Vagina (tissue), 2 donors: Measurements from ENCODE around the gene HRH1. TPM values are rescaled to one million over a fixed set of nuclear protein-coding genes. Genes with fewer than 3 reads are reported as not detected.

ENCODE experiments used
- DNase-seq, 2 donors: peaks; one replicate each; pipeline ENCODE4 v3.0.0-alpha.2; 2017; ENCODE audit errors: extremely low spot score in 2 of 2
- H3K27ac ChIP-seq: fragments of 200-600 bp; sonication (generic); one replicate; pipeline ENCODE4 v1.5.1; 2019
- H3K27me3 ChIP-seq: fragments of 200-600 bp; sonication (generic); one replicate; pipeline ENCODE4 v1.5.1; 2019
- H3K36me3 ChIP-seq, 2 donors: fragments of 200-600 bp; sonication (generic); one replicate each; pipeline ENCODE4 v1.5.1; 2017 to 2019
- H3K4me1 ChIP-seq: fragments of 200-600 bp; sonication (generic); one replicate; pipeline ENCODE4 v1.5.1; 2019
- H3K4me3 ChIP-seq, 2 donors: fragments of 200-600 bp; sonication (generic); 1 replicate in 1 of 2; 2 replicates in 1 of 2; pipeline ENCODE4 v1.5.1; 2016 to 2019
- H3K9me3 ChIP-seq: fragments of 200-600 bp; sonication (generic); one replicate; pipeline ENCODE4 v1.5.1; 2019
- CTCF ChIP-seq, 3 experiments: fragments of 450-650 bp in 2 of 3; fragments of 200-600 bp in 1 of 3; sonication (generic) in 1 of 3; IDR thresholded peaks; one replicate each; pipeline ENCODE4 v1.5.1; 2017 to 2019; ENCODE audit warnings: antibody characterized with exemption in 3 of 3, mild to moderate bottlenecking in 2 of 3, moderate library complexity in 2 of 3
- POLR2A ChIP-seq, 2 donors: fragments of 450-650 bp; IDR thresholded peaks; one replicate each; pipeline ENCODE4 v1.6.1; 2017; ENCODE audit warnings: antibody characterized with exemption in 2 of 2, mild to moderate bottlenecking in 2 of 2, moderate library complexity in 2 of 2
- POLR2AphosphoS5 ChIP-seq, 2 donors: sonication (generic); formaldehyde crosslinking; IDR thresholded peaks; one replicate each; pipeline ENCODE4 v1.9.0; 2017; ENCODE audit warnings: antibody characterized with exemption in 2 of 2, mild to moderate bottlenecking in 2 of 2, low read depth in 1 of 2; ENCODE audit not compliant: insufficient read depth in 1 of 2
- intact Hi-C: fragments of 100-400 bp; cut with DNase I; formaldehyde crosslinking; loops from one replicate; pipeline ENCODE4 v1.15.1; 2023
- total RNA-seq: library from RNA; depleted of rRNA; stranded (reverse); fragments of >200 nt; gene quantifications from one replicate; pipeline ENCODE4 v1.2.3, GENCODE V29; 2016

The HRH1 gene
- total RNA-seq, 1 donor from 2014 or later = 9.3 TPM

- DNase-seq = no peak
- no peak overlapping the region for H3K4me3 ChIP-seq
- TF ChIP-seq CTCF (IDR thresholded peaks at IDR 0.05) (no peak), POLR2A (IDR thresholded peaks at IDR 0.05) (no peak), POLR2AphosphoS5 (IDR thresholded peaks at IDR 0.05; ENCODE audit: insufficient read depth in 1 of 2, low read depth in 1 of 2) (no peak)
- no peaks in the 10 kb centered on the region for H3K9me3 ChIP-seq
- no peaks in the 10 kb centered on the region for H3K36me3 ChIP-seq
- no peaks in the 10 kb centered on the region for H3K4me1 ChIP-seq
- H3K27me3 ChIP-seq = no peaks in the 10 kb centered on the region
- no peak overlapping the region for H3K27ac ChIP-seq
- intact Hi-C loops = no loop called here
These were observed 106.2 kb downstream of the HRH1 start for GRCh38 chr3:11260460-11260859.

GRCh38 chr3:11269007-11269406 lies 114.7 kb downstream of the HRH1 start:
- Histone ChIP-seq H3K27ac (no peak overlapping the region), H3K4me1 (peaks cover 13% of the 10 kb centered on the region), H3K36me3 (no peaks in the 10 kb centered on the region), H3K4me3 (no peak overlapping the region), H3K9me3 (no peaks in the 10 kb centered on the region), H3K27me3 (no peaks in the 10 kb centered on the region)
- DNase-seq = no peak
- TF ChIP-seq CTCF (IDR thresholded peaks at IDR 0.05) = no peak
- TF ChIP-seq POLR2A (IDR thresholded peaks at IDR 0.05) = no peak
- no peak for TF ChIP-seq POLR2AphosphoS5 (IDR thresholded peaks at IDR 0.05; ENCODE audit: insufficient read depth in 1 of 2, low read depth in 1 of 2)
- intact Hi-C loops = no loop called here

GRCh38 chr3:11271986-11272904 lies 118.0 kb downstream of the HRH1 start, which contains the start of gene ATG7:
Gene ATG7, plus strand, starts transcription at chr3:11272397. Its CDS starts 26,299 bp downstream, at chr3:11298696.
- intact Hi-C loops = no loop called here
- no peaks in the 10 kb centered on the region for H3K36me3 ChIP-seq
- DNase-seq = peak; percentile 96 to 97
- H3K9me3 ChIP-seq = no peaks in the 10 kb centered on the region
- H3K4me1 ChIP-seq = peaks cover 21% of the 10 kb centered on the region
- TF ChIP-seq CTCF (IDR thresholded peaks at IDR 0.05) (peak in 1 of 3 experiments; percentile 28), POLR2A (IDR thresholded peaks at IDR 0.05) (peak in 1 of 2 donors; percentile 73), POLR2AphosphoS5 (IDR thresholded peaks at IDR 0.05; ENCODE audit: insufficient read depth in 1 of 2, low read depth in 1 of 2) (peak; percentile 93 to 97)
- no peaks in the 10 kb centered on the region for H3K27me3 ChIP-seq
- H3K27ac ChIP-seq = peak within 1 kb of the TSS; percentile 71
- peak within 1 kb of the TSS; percentile 73 to 96 for H3K4me3 ChIP-seq

- Histone ChIP-seq H3K27me3 (no peaks in the 10 kb centered on the region), H3K4me3 (peak overlapping the region; percentile 73 to 96), H3K9me3 (no peaks in the 10 kb centered on the region), H3K27ac (peak overlapping the region; percentile 71), H3K36me3 (no peaks in the 10 kb centered on the region), H3K4me1 (peaks cover 21% of the 10 kb centered on the region)
- intact Hi-C loops = no loop called here
- TF ChIP-seq POLR2AphosphoS5 (IDR thresholded peaks at IDR 0.05; ENCODE audit: insufficient read depth in 1 of 2, low read depth in 1 of 2) = no peak
- TF ChIP-seq CTCF (IDR thresholded peaks at IDR 0.05) = no peak
- TF ChIP-seq POLR2A (IDR thresholded peaks at IDR 0.05) = no peak
- no peak for DNase-seq
These were observed 118.7 kb downstream of the HRH1 start for GRCh38 chr3:11272906-11273574.
